ENCODE data around the gene PIGV.

- TF ChIP-seq CTCF (IDR thresholded peaks at IDR 0.05) (no peak), POLR2A (IDR thresholded peaks at IDR 0.05) (no peak)
Observed at GRCh38 chr1:26745191-26745590, 42.6 kb upstream of the PIGV start.
